GM12891 (cell line): ENCODE measurements around the gene FXYD6.

Source experiments
- PAX5 ChIP-seq: IDR thresholded peaks from 2 replicates; pipeline ENCODE4 v1.6.1; 2011; ENCODE audit warnings: low read length, moderate library complexity, mild to moderate bottlenecking; ENCODE audit not compliant: insufficient read depth, severe bottlenecking
- POLR2A ChIP-seq: IDR thresholded peaks from 2 replicates; pipeline ENCODE4 v1.6.1; 2011; ENCODE audit warnings: low read depth, low read length, control low read depth
- POLR2AphosphoS5 ChIP-seq: IDR thresholded peaks from 2 replicates; pipeline ENCODE4 v1.6.1; 2011; ENCODE audit warnings: low read depth, low read length, control low read depth
- POU2F2 ChIP-seq: IDR thresholded peaks from 2 replicates; pipeline ENCODE4 v1.6.1; 2011; ENCODE audit warnings: low read depth, mild to moderate bottlenecking, control low read depth, low read length, moderate library complexity
- SPI1 ChIP-seq: IDR thresholded peaks from 2 replicates; pipeline ENCODE4 v1.6.1; 2011; ENCODE audit warnings: low read depth, low read length, control low read depth

GRCh38 chr11:117851106-117851505 lies 25.4 kb downstream of the FXYD6 start:
- TF ChIP-seq POLR2AphosphoS5: no peak
- no peak for TF ChIP-seq PAX5
- TF ChIP-seq POU2F2: no peak
- no peak for TF ChIP-seq POLR2A
- no peak for TF ChIP-seq SPI1
